Measurements from ENCODE around the gene RALGPS1.

The RALGPS1 gene

DNA sequence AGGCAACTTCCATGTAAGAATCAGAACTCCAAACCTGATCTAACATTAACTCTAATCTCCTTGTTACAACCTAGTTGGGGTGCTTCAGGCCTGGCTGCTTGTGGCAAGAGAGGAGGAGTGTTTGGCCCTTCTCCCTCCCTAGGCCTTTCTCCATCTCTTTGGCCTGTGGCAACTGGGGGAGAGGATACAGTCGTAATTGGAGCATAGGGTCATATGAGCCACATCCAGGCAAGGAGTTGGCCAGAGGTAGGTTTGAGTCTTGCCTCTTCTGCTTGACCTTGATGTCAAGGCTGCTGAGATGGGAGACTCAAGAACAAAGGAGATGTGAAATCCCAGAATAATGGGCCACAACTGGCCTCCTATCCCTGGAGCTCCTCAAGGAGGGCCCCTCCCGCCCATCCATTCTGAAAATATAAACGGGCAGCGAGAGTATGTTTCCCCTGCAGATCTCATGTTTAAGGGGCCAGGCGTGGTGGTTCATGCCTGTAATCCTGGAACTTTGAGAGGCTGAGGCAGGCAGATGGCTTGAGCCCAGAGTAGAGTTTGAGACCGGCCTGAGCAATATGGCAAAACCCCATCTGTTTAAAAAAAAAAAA, 267.1 kb downstream of the RALGPS1 start:
- H3K9me3 ChIP-seq (ENCODE audit: control insufficient read depth, insufficient read depth, low read depth, low read length), result no peaks in the 10 kb centered on the region
- H3K36me3 ChIP-seq (ENCODE audit: control insufficient read depth in 2 of 2, insufficient read depth in 1 of 2, low read length in 2 of 2), result no peaks in the 10 kb centered on the region
- TF ChIP-seq, protein P1, sequence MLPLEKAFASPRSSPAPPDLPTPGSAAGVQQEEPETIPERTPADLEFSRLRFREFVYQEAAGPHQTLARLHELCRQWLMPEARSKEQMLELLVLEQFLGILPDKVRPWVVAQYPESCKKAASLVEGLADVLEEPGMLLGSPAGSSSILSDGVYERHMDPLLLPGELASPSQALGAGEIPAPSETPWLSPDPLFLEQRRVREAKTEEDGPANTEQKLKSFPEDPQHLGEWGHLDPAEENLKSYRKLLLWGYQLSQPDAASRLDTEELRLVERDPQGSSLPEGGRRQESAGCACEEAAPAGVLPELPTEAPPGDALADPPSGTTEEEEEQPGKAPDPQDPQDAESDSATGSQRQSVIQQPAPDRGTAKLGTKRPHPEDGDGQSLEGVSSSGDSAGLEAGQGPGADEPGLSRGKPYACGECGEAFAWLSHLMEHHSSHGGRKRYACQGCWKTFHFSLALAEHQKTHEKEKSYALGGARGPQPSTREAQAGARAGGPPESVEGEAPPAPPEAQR (tag by site-specific recombination; IDR thresholded peaks at IDR 0.05), result no peak
- TF ChIP-seq ZNF311 (tag by site-specific recombination; IDR thresholded peaks at IDR 0.05; ENCODE audit: borderline replicate concordance) (no peak), ZNF132 (tag by site-specific recombination; IDR thresholded peaks at IDR 0.05; ENCODE audit: borderline replicate concordance) (no peak), GLI4 (tag by site-specific recombination; IDR thresholded peaks at IDR 0.05) (no peak), ZNF571 (tag by site-specific recombination; IDR thresholded peaks at IDR 0.05) (no peak), ZNF138 (tag by site-specific recombination; IDR thresholded peaks at IDR 0.05; ENCODE audit: borderline replicate concordance) (no peak), ZNF19 (tag by site-specific recombination; IDR thresholded peaks at IDR 0.05; ENCODE audit: low read depth) (no peak), ZEB2 (tag by site-specific recombination; IDR thresholded peaks at IDR 0.05) (no peak), GLI2 (tag by site-specific recombination; IDR thresholded peaks at IDR 0.05; ENCODE audit: borderline replicate concordance, low read depth) (no peak), ZNF366 (tag by site-specific recombination; conservative IDR thresholded peaks at IDR 0.05) (no peak), ZNF10 (tag by site-specific recombination; IDR thresholded peaks at IDR 0.05) (no peak), ZNF184 (tag by site-specific recombination; IDR thresholded peaks at IDR 0.05) (no peak), ZNF121 (tag by site-specific recombination; IDR thresholded peaks at IDR 0.05) (no peak)
- TF ChIP-seq, protein P2, sequence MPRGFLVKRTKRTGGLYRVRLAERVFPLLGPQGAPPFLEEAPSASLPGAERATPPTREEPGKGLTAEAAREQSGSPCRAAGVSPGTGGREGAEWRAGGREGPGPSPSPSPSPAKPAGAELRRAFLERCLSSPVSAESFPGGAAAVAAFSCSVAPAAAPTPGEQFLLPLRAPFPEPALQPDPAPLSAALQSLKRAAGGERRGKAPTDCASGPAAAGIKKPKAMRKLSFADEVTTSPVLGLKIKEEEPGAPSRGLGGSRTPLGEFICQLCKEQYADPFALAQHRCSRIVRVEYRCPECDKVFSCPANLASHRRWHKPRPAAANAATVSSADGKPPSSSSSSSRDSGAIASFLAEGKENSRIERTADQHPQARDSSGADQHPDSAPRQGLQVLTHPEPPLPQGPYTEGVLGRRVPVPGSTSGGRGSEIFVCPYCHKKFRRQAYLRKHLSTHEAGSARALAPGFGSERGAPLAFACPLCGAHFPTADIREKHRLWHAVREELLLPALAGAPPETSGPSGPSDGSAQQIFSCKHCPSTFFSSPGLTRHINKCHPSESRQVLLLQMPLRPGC (tag by site-specific recombination; IDR thresholded peaks at IDR 0.05), result no peak
- TF ChIP-seq, protein P3, sequence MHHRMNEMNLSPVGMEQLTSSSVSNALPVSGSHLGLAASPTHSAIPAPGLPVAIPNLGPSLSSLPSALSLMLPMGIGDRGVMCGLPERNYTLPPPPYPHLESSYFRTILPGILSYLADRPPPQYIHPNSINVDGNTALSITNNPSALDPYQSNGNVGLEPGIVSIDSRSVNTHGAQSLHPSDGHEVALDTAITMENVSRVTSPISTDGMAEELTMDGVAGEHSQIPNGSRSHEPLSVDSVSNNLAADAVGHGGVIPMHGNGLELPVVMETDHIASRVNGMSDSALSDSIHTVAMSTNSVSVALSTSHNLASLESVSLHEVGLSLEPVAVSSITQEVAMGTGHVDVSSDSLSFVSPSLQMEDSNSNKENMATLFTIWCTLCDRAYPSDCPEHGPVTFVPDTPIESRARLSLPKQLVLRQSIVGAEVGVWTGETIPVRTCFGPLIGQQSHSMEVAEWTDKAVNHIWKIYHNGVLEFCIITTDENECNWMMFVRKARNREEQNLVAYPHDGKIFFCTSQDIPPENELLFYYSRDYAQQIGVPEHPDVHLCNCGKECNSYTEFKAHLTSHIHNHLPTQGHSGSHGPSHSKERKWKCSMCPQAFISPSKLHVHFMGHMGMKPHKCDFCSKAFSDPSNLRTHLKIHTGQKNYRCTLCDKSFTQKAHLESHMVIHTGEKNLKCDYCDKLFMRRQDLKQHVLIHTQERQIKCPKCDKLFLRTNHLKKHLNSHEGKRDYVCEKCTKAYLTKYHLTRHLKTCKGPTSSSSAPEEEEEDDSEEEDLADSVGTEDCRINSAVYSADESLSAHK (tag by site-specific recombination; IDR thresholded peaks at IDR 0.05), result no peak
- TF ChIP-seq, protein P4, sequence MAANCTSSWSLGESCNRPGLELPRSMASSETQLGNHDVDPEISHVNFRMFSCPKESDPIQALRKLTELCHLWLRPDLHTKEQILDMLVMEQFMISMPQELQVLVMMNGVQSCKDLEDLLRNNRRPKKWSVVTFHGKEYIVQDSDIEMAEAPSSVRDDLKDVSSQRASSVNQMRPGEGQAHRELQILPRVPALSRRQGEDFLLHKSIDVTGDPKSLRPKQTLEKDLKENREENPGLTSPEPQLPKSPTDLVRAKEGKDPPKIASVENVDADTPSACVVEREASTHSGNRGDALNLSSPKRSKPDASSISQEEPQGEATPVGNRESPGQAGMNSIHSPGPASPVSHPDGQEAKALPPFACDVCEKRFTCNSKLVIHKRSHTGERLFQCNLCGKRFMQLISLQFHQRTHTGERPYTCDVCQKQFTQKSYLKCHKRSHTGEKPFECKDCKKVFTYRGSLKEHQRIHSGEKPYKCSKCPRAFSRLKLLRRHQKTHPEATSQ (tag by site-specific recombination; IDR thresholded peaks at IDR 0.05), result no peak
- POLR2A ChIA-PET, result interaction anchor here (0.7 kb wide), 1 partner anchor 195 kb away, joined by 3 read pairs; no protein-coding TSS in a partner anchor
- H3K27ac ChIP-seq (ENCODE audit: extremely low read depth, low read depth, low read length), result no peak overlapping the region
- CTCF ChIA-PET, result interaction anchor here (0.6 kb wide), 1 partner anchor 10 kb away, joined by 3 read pairs; no protein-coding TSS in a partner anchor
- H3K4me1 ChIP-seq (ENCODE audit: control insufficient read depth, insufficient read depth, low read length), result no peaks in the 10 kb centered on the region
- no peak overlapping the region for H3K4me3 ChIP-seq (ENCODE audit: low read depth, low read length)

DNA sequence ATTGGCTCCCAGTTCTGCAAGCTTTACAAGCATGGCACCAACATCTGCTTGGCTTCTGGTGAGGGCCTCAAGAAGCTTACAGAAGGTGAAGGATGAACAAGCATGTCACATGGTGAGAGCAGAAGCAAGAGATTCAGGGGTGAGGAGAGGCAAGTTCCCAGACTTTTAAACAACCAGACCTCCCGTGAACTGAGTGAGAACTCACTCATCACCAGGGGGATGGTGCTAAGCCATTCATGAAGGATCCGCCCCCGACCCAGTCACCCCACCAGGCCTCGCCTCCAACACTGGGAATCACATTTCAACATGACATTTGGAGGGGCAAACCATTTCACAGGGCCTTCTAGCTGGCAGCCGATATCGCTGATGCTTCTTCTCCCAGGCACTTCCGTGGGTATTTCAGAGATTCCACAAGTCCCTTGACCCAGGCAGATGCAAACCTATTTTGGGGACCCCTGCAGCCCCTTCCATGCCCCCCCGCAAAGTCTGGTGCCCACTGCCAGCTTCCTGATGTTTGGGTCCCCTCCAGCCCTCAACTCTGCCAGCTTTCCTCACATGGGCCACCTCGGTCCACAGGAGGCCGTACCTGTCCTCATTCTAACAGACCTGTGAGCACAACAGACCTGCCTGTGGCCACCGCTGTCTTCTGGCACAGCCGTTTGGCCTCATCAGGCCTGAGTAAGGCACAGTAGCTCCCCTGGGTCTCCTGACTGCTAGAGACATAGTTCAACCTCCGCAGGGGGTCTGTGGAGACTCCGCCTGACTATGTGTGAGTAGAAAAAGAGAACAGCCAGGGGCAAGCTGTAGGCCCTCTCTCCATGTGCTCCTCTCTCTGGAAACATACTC, 268.5 kb downstream of the RALGPS1 start:
- no peak overlapping the region for H3K27ac ChIP-seq (ENCODE audit: extremely low read depth, low read depth, low read length)
- TF ChIP-seq SP2 (tag by site-specific recombination; IDR thresholded peaks at IDR 0.05) (no peak), GLIS1 (tag by site-specific recombination; IDR thresholded peaks at IDR 0.05) (peak; percentile 65), ZNF777 (tag by site-specific recombination; IDR thresholded peaks at IDR 0.05; ENCODE audit: borderline replicate concordance) (no peak), ZIC2 (tag by site-specific recombination; IDR thresholded peaks at IDR 0.05) (peak; percentile 40)
- TF ChIP-seq, protein P5, sequence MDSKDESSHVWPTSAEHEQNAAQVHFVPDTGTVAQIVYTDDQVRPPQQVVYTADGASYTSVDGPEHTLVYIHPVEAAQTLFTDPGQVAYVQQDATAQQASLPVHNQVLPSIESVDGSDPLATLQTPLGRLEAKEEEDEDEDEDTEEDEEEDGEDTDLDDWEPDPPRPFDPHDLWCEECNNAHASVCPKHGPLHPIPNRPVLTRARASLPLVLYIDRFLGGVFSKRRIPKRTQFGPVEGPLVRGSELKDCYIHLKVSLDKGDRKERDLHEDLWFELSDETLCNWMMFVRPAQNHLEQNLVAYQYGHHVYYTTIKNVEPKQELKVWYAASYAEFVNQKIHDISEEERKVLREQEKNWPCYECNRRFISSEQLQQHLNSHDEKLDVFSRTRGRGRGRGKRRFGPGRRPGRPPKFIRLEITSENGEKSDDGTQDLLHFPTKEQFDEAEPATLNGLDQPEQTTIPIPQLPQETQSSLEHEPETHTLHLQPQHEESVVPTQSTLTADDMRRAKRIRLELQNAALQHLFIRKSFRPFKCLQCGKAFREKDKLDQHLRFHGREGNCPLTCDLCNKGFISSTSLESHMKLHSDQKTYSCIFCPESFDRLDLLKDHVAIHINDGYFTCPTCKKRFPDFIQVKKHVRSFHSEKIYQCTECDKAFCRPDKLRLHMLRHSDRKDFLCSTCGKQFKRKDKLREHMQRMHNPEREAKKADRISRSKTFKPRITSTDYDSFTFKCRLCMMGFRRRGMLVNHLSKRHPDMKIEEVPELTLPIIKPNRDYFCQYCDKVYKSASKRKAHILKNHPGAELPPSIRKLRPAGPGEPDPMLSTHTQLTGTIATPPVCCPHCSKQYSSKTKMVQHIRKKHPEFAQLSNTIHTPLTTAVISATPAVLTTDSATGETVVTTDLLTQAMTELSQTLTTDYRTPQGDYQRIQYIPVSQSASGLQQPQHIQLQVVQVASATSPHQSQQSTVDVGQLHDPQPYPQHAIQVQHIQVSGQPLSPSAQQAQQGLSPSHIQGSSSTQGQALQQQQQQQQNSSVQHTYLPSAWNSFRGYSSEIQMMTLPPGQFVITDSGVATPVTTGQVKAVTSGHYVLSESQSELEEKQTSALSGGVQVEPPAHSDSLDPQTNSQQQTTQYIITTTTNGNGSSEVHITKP (tag by site-specific recombination; IDR thresholded peaks at IDR 0.05), result no peak
- H3K36me3 ChIP-seq (ENCODE audit: control insufficient read depth in 2 of 2, insufficient read depth in 1 of 2, low read length in 2 of 2), result no peaks in the 10 kb centered on the region
- H3K9me3 ChIP-seq (ENCODE audit: control insufficient read depth, insufficient read depth, low read depth, low read length), result no peaks in the 10 kb centered on the region
- ChIA-PET POLR2A (no interaction called here), CTCF (interaction anchor here (0.6 to 0.7 kb wide), 2 partner anchors 36 to 689 kb away, joined by 3 read pairs; no protein-coding TSS in a partner anchor)
- H3K4me3 ChIP-seq (ENCODE audit: low read depth, low read length), result no peak overlapping the region
- peaks cover 2% of the 10 kb centered on the region; the same call in 1 of the 2 replicates for H3K4me1 ChIP-seq (ENCODE audit: control insufficient read depth, insufficient read depth, low read length)
